Activated naive CD8-positive, alpha-beta T cell treated with anti-CD3 and anti-CD28 coated beads, Interleukin-2, amount 50 U/mL, for 24 hours (primary cell): ENCODE data around the gene CCNO.

ENCODE experiments used
- ATAC-seq: fragments of 150-1000 bp; cut with Tn5 transposase; one replicate; pipeline ENCODE4 v1.10.0; 2021
- DNase-seq: peaks from one replicate; pipeline ENCODE4 v3.0.0; 2021
- H3K27ac Mint-ChIP-seq: one replicate; pipeline ENCODE4 v1.8.0; 2021; ENCODE audit warnings: mild to moderate bottlenecking, mixed read lengths
- H3K27me3 Mint-ChIP-seq: one replicate; pipeline ENCODE4 v1.8.0; 2021; ENCODE audit warnings: mixed read lengths
- H3K36me3 Mint-ChIP-seq: one replicate; pipeline ENCODE4 v1.8.0; 2021; ENCODE audit warnings: low read depth, mixed read lengths
- H3K4me1 Mint-ChIP-seq: one replicate; pipeline ENCODE4 v1.8.0; 2021; ENCODE audit warnings: mixed read lengths
- H3K4me3 Mint-ChIP-seq: one replicate; pipeline ENCODE4 v1.8.0; 2021; ENCODE audit warnings: mild to moderate bottlenecking, moderate library complexity, mixed read lengths
- H3K9me3 Mint-ChIP-seq: one replicate; pipeline ENCODE4 v1.8.0; 2021; ENCODE audit warnings: mixed read lengths

CCNO gene, protein sequence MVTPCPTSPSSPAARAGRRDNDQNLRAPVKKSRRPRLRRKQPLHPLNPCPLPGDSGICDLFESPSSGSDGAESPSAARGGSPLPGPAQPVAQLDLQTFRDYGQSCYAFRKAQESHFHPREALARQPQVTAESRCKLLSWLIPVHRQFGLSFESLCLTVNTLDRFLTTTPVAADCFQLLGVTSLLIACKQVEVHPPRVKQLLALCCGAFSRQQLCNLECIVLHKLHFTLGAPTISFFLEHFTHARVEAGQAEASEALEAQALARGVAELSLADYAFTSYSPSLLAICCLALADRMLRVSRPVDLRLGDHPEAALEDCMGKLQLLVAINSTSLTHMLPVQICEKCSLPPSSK

DNA sequence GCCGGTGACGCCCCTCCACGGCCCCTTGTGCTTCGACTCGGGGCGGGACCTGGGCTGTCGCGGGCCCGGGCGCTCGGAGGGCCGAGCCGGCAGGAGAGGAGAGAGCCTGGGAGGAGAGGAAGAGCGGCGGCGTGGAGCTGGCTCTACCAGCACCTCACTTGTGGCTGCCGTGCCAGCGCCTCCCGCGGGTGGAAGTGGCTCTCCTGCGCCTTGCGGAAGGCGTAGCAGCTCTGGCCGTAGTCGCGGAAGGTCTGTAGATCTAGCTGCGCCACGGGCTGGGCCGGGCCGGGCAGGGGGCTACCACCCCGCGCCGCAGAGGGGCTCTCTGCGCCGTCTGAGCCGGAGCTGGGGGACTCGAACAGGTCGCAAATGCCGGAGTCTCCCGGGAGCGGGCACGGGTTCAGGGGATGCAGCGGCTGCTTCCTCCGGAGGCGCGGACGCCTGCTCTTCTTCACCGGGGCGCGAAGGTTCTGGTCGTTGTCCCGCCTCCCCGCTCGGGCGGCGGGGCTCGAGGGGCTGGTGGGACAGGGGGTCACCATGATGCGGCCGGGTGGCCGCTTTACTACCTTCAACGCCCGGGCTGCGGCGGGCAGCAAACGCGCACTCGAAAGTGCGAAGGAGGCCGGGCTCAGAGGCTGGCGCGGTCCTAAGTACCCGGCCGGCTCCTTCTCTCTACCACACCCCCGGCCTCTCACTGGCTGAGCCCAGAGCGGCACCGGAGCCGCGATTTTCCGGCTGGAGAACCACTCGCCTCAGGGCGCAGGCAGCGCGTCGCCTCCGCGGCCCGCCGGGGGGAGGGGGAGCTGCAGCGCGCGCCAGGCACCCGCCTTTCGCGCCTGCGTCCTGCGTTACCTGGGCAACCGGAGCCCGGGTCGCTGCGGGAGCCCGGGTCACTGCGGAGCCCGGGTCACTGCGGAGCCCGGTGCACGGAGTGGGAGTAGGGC lies at the start of gene CCNO:
TSS of gene CCNO (minus strand) at position 624 of the 944 bp plus-strand sequence. CDS start at position 539, 85 bp downstream.
- Mint-ChIP-seq H3K27me3 (peaks cover 77% of the 10 kb centered on the region), H3K4me3 (peak within 1 kb of the TSS; percentile 78), H3K9me3 (no peaks in the 10 kb centered on the region), H3K27ac (peak within 1 kb of the TSS; percentile 53), H3K36me3 (no peaks in the 10 kb centered on the region), H3K4me1 (peaks cover 27% of the 10 kb centered on the region)
- DNase-seq (peak; percentile 67), ATAC-seq (peak; percentile 89)

DNA sequence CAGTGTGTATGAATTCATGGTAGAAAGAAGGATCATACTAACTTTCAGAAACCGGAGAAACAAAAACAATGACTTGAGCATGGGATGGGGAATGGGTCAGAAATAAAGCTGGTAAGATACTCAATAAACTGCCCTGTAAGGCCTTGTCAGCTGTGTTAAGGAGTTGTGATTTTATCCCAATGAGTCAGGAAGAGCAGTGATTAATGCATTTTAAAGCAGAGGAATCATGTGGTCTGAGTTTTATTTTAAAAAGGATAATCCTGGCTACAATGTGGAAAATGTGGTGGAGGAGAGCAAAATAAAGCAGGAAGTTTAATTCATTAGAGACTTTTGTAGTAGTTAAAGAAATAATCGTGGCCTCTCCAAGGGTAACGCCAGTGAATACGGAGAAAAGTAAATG lies 45.4 kb upstream of the CCNO start:
- Mint-ChIP-seq H3K4me1 (no peaks in the 10 kb centered on the region), H3K36me3 (peaks cover 53% of the 10 kb centered on the region), H3K27me3 (no peaks in the 10 kb centered on the region), H3K9me3 (no peaks in the 10 kb centered on the region), H3K4me3 (no peak overlapping the region), H3K27ac (no peak overlapping the region)
- ATAC-seq, result no peak
- DNase-seq, result no peak

DNA sequence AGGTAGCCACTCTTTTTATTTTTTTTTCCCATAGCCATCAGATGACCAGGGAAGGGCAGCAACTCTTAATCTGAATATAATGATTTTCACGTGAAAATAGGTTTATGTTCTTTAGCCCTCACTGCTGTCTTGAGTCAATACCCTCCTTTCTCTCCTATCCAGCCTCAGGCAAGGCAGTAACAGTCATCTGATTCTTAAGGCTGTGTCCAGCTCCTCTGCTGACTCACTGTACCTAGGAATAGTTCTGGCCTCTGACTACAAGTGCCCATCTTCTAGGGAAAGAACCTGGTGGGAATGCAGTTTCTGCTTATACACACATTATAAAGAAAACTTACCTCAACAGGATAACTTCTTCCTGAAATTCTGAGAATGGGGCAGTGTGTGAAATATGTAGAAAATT lies 43.4 kb upstream of the CCNO start:
- no peaks in the 10 kb centered on the region for H3K4me1 Mint-ChIP-seq
- no peak overlapping the region for H3K4me3 Mint-ChIP-seq
- ATAC-seq (no peak), DNase-seq (no peak)
- no peak overlapping the region for H3K27ac Mint-ChIP-seq
- H3K36me3 Mint-ChIP-seq, result peaks cover 53% of the 10 kb centered on the region
- H3K27me3 Mint-ChIP-seq, result no peaks in the 10 kb centered on the region
- H3K9me3 Mint-ChIP-seq, result no peaks in the 10 kb centered on the region

DNA sequence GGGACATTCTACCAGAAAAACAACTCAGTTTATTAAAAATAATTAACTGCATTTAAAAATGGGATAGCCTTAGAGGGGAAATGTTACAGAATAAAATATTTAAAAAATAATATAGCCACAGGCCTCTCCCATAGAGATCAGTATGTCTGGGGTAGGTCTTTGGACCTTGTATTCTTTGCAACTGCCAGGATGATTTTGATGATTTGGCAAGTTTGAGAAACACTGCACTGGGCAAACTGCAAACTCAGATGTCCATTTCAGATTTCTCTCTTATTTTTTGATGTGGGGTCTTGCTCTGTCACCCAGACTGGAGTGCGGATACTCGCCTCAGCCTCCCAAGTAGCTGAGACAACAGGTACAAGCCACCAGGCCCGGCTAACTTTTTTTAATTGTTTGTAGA lies 24.9 kb upstream of the CCNO start:
- Mint-ChIP-seq H3K36me3 (peaks cover 45% of the 10 kb centered on the region), H3K4me3 (no peak overlapping the region), H3K27me3 (no peaks in the 10 kb centered on the region), H3K27ac (no peak overlapping the region), H3K9me3 (no peaks in the 10 kb centered on the region), H3K4me1 (no peaks in the 10 kb centered on the region)
- no peak for ATAC-seq
- DNase-seq, result no peak

- H3K27me3 Mint-ChIP-seq, result peaks cover 2% of the 10 kb centered on the region
- H3K27ac Mint-ChIP-seq, result no peak overlapping the region
- H3K4me3 Mint-ChIP-seq, result no peak overlapping the region
- peaks cover 29% of the 10 kb centered on the region for H3K36me3 Mint-ChIP-seq
- no peaks in the 10 kb centered on the region for H3K9me3 Mint-ChIP-seq
- H3K4me1 Mint-ChIP-seq, result no peaks in the 10 kb centered on the region
- DNase-seq (no peak), ATAC-seq (peak; percentile 36)
These were observed 21.4 kb upstream of the CCNO start for GRCh38 chr5:55254802-55255201.

DNA sequence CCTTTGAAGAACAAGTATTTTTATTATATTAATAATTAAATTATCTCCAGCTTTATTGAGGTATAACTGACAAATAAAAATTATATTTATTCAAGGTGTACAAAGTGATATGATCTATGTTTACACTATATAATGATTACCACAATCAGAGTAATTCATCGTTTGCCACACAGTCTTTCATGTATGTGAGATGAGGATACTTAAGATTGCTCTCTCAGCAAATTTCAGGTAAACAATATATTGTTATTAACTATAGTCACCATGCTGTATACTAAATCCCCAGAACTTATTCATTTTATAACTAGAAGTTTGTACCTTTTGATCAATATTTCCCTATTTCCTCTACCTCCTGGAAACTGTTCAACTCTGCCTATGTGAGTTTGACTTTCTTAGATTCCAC lies 16.7 kb upstream of the CCNO start:
- Mint-ChIP-seq H3K27me3 (peaks cover 2% of the 10 kb centered on the region), H3K4me3 (no peak overlapping the region), H3K36me3 (peaks cover 7% of the 10 kb centered on the region), H3K4me1 (no peaks in the 10 kb centered on the region), H3K27ac (no peak overlapping the region), H3K9me3 (peaks cover 14% of the 10 kb centered on the region)
- ATAC-seq (no peak), DNase-seq (no peak)

- ATAC-seq, result no peak
- Mint-ChIP-seq H3K36me3 (no peaks in the 10 kb centered on the region), H3K27me3 (peaks cover 23% of the 10 kb centered on the region), H3K4me3 (no peak overlapping the region), H3K9me3 (no peaks in the 10 kb centered on the region), H3K4me1 (no peaks in the 10 kb centered on the region), H3K27ac (no peak overlapping the region)
- DNase-seq, result no peak
These were observed 8.3 kb upstream of the CCNO start for GRCh38 chr5:55241746-55242145.

- ATAC-seq (no peak), DNase-seq (no peak)
- peaks cover 55% of the 10 kb centered on the region for H3K27me3 Mint-ChIP-seq
- peaks cover 13% of the 10 kb centered on the region for H3K4me1 Mint-ChIP-seq
- H3K27ac Mint-ChIP-seq, result no peak overlapping the region
- no peak overlapping the region for H3K4me3 Mint-ChIP-seq
- H3K9me3 Mint-ChIP-seq, result no peaks in the 10 kb centered on the region
- no peaks in the 10 kb centered on the region for H3K36me3 Mint-ChIP-seq
These were observed 3.4 kb upstream of the CCNO start for GRCh38 chr5:55236800-55237199.

- peaks cover 27% of the 10 kb centered on the region for H3K4me1 Mint-ChIP-seq
- H3K4me3 Mint-ChIP-seq, result peak overlapping the region; percentile 78
- peaks cover 72% of the 10 kb centered on the region for H3K27me3 Mint-ChIP-seq
- ATAC-seq (no peak), DNase-seq (no peak)
- H3K27ac Mint-ChIP-seq, result no peak overlapping the region
- no peaks in the 10 kb centered on the region for H3K36me3 Mint-ChIP-seq
- H3K9me3 Mint-ChIP-seq, result no peaks in the 10 kb centered on the region
These were observed 803 bp upstream of the CCNO start for GRCh38 chr5:55234121-55234700.

DNA sequence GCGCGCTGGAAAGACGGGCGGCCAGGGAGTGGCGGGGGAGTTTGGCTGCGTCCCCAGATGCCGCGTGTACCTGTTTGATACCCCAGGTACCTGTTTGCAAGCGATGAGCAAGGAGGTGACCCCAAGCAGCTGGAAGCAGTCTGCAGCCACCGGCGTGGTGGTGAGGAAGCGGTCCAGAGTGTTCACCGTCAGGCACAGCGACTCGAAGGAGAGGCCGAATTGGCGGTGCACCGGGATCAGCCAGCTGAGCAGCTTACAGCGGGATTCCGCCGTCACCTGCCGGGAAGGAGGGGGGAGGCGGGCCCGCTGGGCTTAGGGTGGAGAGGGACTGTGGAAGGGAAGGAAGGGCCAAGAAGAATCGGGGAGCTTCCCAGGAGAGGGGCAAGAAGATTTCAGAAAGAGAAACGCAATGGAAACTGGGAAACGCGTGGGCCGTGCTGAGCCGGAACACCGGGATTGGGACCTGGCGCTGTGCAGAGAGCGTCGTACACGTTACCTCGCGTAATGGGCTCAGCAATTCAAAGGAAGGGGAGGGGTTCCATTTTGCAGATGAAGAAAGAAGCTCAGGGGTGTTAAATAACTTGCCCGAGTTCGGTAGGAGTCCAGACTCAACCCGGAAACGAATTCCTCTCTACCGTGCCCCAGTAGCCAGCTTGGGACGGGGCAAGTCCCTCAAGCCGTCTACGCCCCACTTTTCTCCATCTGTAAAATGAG lies 980 bp downstream of the CCNO start:
- H3K4me3 Mint-ChIP-seq, result peak overlapping the region; percentile 76
- H3K9me3 Mint-ChIP-seq, result no peaks in the 10 kb centered on the region
- no peak for ATAC-seq
- peaks cover 81% of the 10 kb centered on the region for H3K27me3 Mint-ChIP-seq
- H3K27ac Mint-ChIP-seq, result peak overlapping the region; percentile 53
- peaks cover 33% of the 10 kb centered on the region for H3K4me1 Mint-ChIP-seq
- no peak for DNase-seq
- no peaks in the 10 kb centered on the region for H3K36me3 Mint-ChIP-seq

DNA sequence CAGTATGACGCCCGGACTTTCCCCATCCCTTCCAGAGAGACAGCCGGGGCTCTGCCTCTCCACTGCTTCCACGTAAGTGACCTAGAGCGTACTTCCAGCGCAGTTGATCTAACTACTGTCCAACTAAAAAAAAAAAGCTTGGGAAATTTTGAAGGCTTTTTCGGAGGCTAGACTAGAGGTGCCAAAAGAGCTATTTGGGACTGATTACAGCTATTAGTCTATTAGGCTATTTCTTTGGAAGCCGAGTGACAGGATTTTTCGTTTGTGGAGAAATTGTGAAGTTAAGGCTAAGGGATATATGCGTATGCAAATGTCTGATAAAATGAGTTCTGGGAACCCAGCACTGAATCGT lies 1.5 kb downstream of the CCNO start:
- no peak for DNase-seq
- no peak overlapping the region for H3K27ac Mint-ChIP-seq
- H3K9me3 Mint-ChIP-seq, result no peaks in the 10 kb centered on the region
- peak overlapping the region; percentile 76 for H3K4me3 Mint-ChIP-seq
- H3K4me1 Mint-ChIP-seq, result peaks cover 33% of the 10 kb centered on the region
- no peaks in the 10 kb centered on the region for H3K36me3 Mint-ChIP-seq
- no peak for ATAC-seq
- peaks cover 82% of the 10 kb centered on the region for H3K27me3 Mint-ChIP-seq

DNA sequence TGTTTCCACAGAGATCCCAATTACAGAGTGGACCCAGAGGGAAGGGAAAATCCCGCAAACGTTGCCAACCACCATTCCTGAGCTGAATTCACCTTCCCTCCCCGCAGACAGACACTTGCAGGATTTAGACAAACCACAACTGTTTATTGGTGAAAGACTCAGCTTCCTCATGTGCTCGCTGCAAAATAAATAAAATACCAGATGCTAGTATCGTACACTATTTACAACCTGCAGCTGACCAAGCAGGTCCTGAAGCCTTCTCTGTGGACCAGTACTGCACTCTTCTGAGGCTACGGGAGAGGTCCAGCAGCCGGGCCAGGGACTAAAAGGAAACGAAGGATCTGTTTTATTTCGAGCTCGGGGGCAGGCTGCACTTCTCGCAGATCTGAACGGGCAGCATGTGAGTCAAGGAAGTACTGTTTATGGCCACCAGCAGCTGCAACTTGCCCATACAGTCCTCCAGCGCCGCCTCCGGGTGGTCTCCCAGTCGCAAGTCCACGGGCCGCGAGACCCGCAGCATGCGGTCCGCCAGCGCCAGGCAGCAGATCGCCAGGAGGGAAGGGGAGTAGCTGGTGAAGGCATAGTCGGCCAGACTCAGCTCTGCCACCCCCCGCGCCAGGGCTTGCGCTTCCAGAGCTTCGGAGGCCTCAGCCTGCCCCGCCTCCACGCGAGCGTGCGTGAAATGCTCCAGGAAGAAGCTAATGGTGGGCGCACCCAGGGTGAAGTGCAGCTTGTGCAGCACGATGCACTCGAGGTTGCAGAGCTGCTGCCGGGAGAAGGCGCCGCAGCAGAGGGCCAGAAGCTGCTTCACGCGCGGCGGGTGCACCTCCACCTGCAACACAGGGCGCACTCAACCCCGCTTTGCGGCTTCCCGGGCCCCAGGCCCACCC lies 2.1 kb downstream of the CCNO start:
- Mint-ChIP-seq H3K4me1 (peaks cover 35% of the 10 kb centered on the region), H3K27ac (no peak overlapping the region), H3K36me3 (no peaks in the 10 kb centered on the region), H3K27me3 (peaks cover 77% of the 10 kb centered on the region), H3K4me3 (peak overlapping the region; percentile 76), H3K9me3 (no peaks in the 10 kb centered on the region)
- ATAC-seq (no peak), DNase-seq (no peak)

DNA sequence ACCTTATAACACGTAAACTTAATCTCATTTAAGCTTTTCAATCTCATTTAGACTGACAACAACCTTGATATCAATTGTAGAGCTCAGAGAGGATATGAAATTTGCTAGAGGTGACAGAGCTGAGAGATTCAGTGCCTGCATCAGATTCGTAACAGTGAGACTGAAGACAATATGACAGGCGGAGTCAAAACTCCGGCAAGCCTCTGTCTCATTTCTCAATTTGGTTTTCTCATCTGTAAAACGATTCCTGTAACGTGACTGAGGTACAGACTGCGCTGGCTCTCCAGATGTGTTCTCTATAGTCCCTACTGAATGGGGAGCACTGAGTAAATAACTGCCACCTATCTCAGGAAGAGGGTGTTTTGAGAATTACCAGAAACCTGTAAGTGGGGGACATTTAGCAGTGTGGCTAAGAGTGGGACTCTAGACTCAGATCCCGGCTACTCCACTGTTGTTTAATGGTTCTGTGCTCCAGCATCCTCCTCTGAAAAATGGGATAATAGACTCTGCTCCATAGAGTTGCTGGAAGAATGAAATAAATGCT lies 3.2 kb downstream of the CCNO start:
- no peak for DNase-seq
- no peak overlapping the region for H3K27ac Mint-ChIP-seq
- H3K4me1 Mint-ChIP-seq, result peaks cover 38% of the 10 kb centered on the region
- peaks cover 83% of the 10 kb centered on the region for H3K27me3 Mint-ChIP-seq
- no peaks in the 10 kb centered on the region for H3K36me3 Mint-ChIP-seq
- H3K9me3 Mint-ChIP-seq, result no peaks in the 10 kb centered on the region
- no peak overlapping the region for H3K4me3 Mint-ChIP-seq
- no peak for ATAC-seq
